Panc1 (cell line): ENCODE measurements around the gene RALA. TPM values are rescaled to one million over a fixed set of nuclear protein-coding genes. Genes with fewer than 3 reads are reported as not detected.
"Not testable (repeated sequence)": the region's sequence is repeated elsewhere in the genome, so short reads cannot be mapped to it uniquely, and the experiment has no call there.

Experiments
- ATAC-seq: fragments of 200-7000 bp; cut with Tn5 transposase; 2 replicates; pipeline ENCODE4 v1.9.1; 2020; ENCODE audit warnings: mild to moderate bottlenecking, moderate library complexity
- BruUV-seq: library from RNA; stranded (reverse); fragments of 400-500 nt; replicated peaks from 2 replicates; lab custom pipeline; 2021; lab: Mats Ljungman, UMichigan
- CTCF ChIA-PET: fragments of 300-600 bp; sonication (Branson Sonifier 250); formaldehyde crosslinking; loops from one replicate; lab custom pipeline; 2022; ENCODE audit warnings: antibody characterized with exemption; lab: Charles Lee
- POLR2A ChIA-PET: fragments of 300-600 bp; sonication (Branson Sonifier 250); formaldehyde crosslinking; loops from one replicate; lab custom pipeline; 2022; ENCODE audit warnings: antibody characterized with exemption; lab: Charles Lee
- DNase-seq: peaks from one replicate; pipeline ENCODE4 v3.0.0-alpha.2; 2010; ENCODE audit warnings: low read depth, low spot score
- H3K27ac ChIP-seq: 2 replicates; pipeline ENCODE4 v1.5.1; 2011; ENCODE audit warnings: mild to moderate bottlenecking, low read length, inconsistent platforms
- H3K27me3 ChIP-seq: fragments of 200-500 bp; sonication (Bioruptor generic); 2 replicates; pipeline ENCODE4 v1.6.0; 2014; ENCODE audit warnings: low read length, inconsistent platforms; ENCODE audit not compliant: control insufficient read depth, insufficient read depth
- H3K36me3 ChIP-seq: fragments of 200-500 bp; sonication (Bioruptor generic); 2 replicates; pipeline ENCODE4 v1.5.1; 2014; ENCODE audit warnings: inconsistent platforms, mild to moderate bottlenecking, low read length, moderate library complexity; ENCODE audit not compliant: control insufficient read depth, insufficient read depth
- H3K4me1 ChIP-seq: 2 replicates; pipeline ENCODE4 v1.5.1; 2011; ENCODE audit warnings: inconsistent platforms, mild to moderate bottlenecking, low read length, moderate library complexity; ENCODE audit not compliant: control insufficient read depth, insufficient read depth
- H3K4me3 ChIP-seq, 2 experiments: 2 replicates each; pipeline ENCODE4 v1.5.1; 2011 to 2012; ENCODE audit warnings: low read depth in 2 of 2, low read length in 2 of 2, mild to moderate bottlenecking in 2 of 2, inconsistent platforms in 1 of 2, moderate library complexity in 1 of 2
- H3K9me3 ChIP-seq: fragments of 200-500 bp; sonication (Bioruptor generic); 2 replicates; pipeline ENCODE4 v1.5.1; 2014; ENCODE audit warnings: low read depth, mild to moderate bottlenecking, inconsistent platforms, low read length, moderate library complexity; ENCODE audit not compliant: control insufficient read depth, insufficient read depth
- POLR2AphosphoS5 ChIP-seq: IDR thresholded peaks from 2 replicates; pipeline ENCODE4 v1.6.1; 2012; ENCODE audit warnings: mild to moderate bottlenecking, low read depth, low read length, moderate library complexity
- SIN3A ChIP-seq: IDR thresholded peaks from 2 replicates; pipeline ENCODE4 v1.6.1; 2012; ENCODE audit warnings: low read depth, mild to moderate bottlenecking, low read length, moderate library complexity, borderline replicate concordance; ENCODE audit not compliant: insufficient read depth
- TCF7L2 ChIP-seq: IDR thresholded peaks from 2 replicates; pipeline ENCODE4 v1.6.1; 2011; ENCODE audit warnings: mild to moderate bottlenecking, low read depth, low read length, inconsistent platforms
- in situ Hi-C: cut with HindIII; loops from 2 replicates; pipeline ENCODE4 v1.10.0; 2016; ENCODE audit warnings: low sequenced_read_pairs, low pct_unique_long_range_greater_than_20kb
- intact Hi-C: fragments of 100-400 bp; cut with micrococcal nuclease; formaldehyde crosslinking; loops from one replicate; pipeline ENCODE4 v1.10.0; 2022; ENCODE audit not compliant: unreplicated experiment
- total RNA-seq: library from RNA; stranded (reverse); gene quantifications from one replicate; pipeline ENCODE4 v1.2.1, GENCODE V29; 2021; ENCODE audit not compliant: unreplicated experiment
- TF ChIP-seq, protein P1 (sequence below), 2 experiments: IDR thresholded peaks; 2 replicates each; pipeline ENCODE4 v1.6.1; 2011 to 2012; ENCODE audit warnings: low read depth in 2 of 2, control low read depth in 1 of 2, low read length in 1 of 2, mild to moderate bottlenecking in 1 of 2, moderate library complexity in 1 of 2; ENCODE audit not compliant: insufficient read depth in 1 of 2
- TF ChIP-seq, protein P2 (sequence below): fragments of 450-650 bp; IDR thresholded peaks from 2 replicates; pipeline ENCODE4 v1.5.1; 2017; ENCODE audit warnings: mild to moderate bottlenecking

RALA gene
- total RNA-seq, 1 experiment from 2014 or later = 34.3 TPM

DNA sequence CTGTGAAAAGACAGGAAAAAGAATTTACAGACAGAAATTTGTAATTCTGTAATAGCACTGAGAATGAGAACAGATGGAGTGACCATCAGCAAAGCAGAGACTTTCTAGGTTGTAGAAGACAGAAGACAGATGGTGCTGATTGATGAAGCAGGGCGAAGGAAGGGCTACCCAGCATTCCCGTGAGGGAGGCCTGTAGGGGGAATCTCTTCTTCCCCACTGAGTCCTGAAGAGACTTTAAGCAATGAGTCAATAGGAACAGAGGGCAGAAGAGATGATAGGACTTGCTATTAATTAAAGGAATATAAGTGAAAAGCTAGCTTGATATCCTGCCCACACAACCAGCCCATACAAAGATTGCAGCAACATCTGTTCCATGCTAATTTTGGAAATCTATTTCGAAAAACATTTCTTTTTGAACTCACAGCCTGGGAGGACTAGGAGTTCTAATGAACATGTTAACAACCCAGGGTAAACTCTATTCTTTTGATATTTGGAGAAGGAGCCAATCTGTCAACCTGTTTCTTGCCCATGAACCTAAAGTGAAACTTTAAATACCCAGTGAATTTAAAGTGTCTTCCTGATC is 44.1 kb downstream of the RALA start:
- Histone ChIP-seq H3K27ac (no peak overlapping the region), H3K36me3 (no peaks in the 10 kb centered on the region), H3K4me1 (no peaks in the 10 kb centered on the region), H3K4me3 (no peak overlapping the region), H3K9me3 (no peaks in the 10 kb centered on the region), H3K27me3 (no peaks in the 10 kb centered on the region)
- TF ChIP-seq SIN3A (no peak), POLR2AphosphoS5 (no peak), TCF7L2 (no peak)
- TF ChIP-seq, protein P1, sequence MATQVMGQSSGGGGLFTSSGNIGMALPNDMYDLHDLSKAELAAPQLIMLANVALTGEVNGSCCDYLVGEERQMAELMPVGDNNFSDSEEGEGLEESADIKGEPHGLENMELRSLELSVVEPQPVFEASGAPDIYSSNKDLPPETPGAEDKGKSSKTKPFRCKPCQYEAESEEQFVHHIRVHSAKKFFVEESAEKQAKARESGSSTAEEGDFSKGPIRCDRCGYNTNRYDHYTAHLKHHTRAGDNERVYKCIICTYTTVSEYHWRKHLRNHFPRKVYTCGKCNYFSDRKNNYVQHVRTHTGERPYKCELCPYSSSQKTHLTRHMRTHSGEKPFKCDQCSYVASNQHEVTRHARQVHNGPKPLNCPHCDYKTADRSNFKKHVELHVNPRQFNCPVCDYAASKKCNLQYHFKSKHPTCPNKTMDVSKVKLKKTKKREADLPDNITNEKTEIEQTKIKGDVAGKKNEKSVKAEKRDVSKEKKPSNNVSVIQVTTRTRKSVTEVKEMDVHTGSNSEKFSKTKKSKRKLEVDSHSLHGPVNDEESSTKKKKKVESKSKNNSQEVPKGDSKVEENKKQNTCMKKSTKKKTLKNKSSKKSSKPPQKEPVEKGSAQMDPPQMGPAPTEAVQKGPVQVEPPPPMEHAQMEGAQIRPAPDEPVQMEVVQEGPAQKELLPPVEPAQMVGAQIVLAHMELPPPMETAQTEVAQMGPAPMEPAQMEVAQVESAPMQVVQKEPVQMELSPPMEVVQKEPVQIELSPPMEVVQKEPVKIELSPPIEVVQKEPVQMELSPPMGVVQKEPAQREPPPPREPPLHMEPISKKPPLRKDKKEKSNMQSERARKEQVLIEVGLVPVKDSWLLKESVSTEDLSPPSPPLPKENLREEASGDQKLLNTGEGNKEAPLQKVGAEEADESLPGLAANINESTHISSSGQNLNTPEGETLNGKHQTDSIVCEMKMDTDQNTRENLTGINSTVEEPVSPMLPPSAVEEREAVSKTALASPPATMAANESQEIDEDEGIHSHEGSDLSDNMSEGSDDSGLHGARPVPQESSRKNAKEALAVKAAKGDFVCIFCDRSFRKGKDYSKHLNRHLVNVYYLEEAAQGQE (IDR thresholded peaks at IDR 0.05; ENCODE audit: insufficient read depth in 1 of 2, low read depth in 2 of 2, low read length in 1 of 2) = no peak
- TF ChIP-seq, protein P2, sequence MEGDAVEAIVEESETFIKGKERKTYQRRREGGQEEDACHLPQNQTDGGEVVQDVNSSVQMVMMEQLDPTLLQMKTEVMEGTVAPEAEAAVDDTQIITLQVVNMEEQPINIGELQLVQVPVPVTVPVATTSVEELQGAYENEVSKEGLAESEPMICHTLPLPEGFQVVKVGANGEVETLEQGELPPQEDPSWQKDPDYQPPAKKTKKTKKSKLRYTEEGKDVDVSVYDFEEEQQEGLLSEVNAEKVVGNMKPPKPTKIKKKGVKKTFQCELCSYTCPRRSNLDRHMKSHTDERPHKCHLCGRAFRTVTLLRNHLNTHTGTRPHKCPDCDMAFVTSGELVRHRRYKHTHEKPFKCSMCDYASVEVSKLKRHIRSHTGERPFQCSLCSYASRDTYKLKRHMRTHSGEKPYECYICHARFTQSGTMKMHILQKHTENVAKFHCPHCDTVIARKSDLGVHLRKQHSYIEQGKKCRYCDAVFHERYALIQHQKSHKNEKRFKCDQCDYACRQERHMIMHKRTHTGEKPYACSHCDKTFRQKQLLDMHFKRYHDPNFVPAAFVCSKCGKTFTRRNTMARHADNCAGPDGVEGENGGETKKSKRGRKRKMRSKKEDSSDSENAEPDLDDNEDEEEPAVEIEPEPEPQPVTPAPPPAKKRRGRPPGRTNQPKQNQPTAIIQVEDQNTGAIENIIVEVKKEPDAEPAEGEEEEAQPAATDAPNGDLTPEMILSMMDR = no peak
- ChIA-PET POLR2A (no interaction called here), CTCF (no interaction called here)
- in situ Hi-C loops (no loop called here), intact Hi-C loops (no loop called here)
- no peak for ATAC-seq
- BruUV-seq = no TSS peak
- no peak for DNase-seq

DNA sequence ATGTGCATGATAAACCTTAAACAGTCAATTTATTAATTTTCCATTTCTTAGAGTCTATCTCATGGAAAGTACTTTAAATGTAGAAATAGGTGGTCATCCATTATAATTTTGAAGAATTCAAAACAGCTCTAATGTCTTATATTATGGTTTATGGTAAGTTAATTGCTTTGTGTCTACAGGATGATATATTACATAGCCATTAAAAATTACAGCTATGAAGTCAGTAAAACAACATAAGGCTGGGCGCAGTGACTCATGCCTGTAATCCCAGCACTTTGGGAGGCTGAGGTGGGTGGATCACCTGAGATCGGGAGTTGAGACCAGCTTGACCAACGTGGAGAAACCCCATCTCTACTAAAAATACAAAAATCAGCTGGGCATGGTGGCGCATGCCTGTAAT is 44.9 kb downstream of the RALA start:
- H3K27me3 ChIP-seq, H3K4me1 ChIP-seq, intact Hi-C loops, DNase-seq, ATAC-seq, H3K9me3 ChIP-seq, CTCF ChIA-PET, H3K27ac ChIP-seq, POLR2A ChIA-PET, H3K4me3 ChIP-seq, BruUV-seq, H3K36me3 ChIP-seq, in situ Hi-C loops: not testable (repeated sequence)

DNA sequence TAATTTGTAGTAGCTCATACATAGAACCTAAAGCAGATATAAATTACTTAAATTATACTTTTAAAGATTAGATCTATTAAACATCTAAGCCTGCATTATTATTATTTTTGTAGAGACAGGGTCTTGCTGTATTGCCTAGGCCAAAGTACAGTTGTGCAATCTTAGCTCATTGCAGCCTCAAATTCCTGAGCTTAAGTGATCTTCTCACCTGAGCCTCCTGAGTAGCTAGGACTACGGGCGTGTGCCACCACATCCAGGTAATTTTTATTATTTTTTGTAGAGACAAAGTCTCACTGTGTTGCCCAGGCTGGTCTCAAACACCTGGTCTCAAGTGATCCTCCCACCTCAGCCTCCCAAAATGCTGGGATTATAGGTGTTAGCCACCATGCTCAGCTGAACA is 46.7 kb downstream of the RALA start:
- DNase-seq (no peak), ATAC-seq (no peak)
- POLR2A ChIA-PET = interaction anchor here (0.6 kb wide), 1 partner anchor 67 kb away, joined by 3 read pairs; no protein-coding TSS in a partner anchor
- no peaks in the 10 kb centered on the region for H3K36me3 ChIP-seq
- H3K27me3 ChIP-seq = no peaks in the 10 kb centered on the region
- TF ChIP-seq, protein P1 (IDR thresholded peaks at IDR 0.05; ENCODE audit: insufficient read depth in 1 of 2, low read depth in 2 of 2, low read length in 1 of 2) = no peak
- TF ChIP-seq POLR2AphosphoS5 (no peak), SIN3A (no peak), TCF7L2 (no peak)
- TF ChIP-seq, protein P2 = no peak
- no peaks in the 10 kb centered on the region for H3K9me3 ChIP-seq
- in situ Hi-C loops (no loop called here), intact Hi-C loops (no loop called here)
- CTCF ChIA-PET = no interaction called here
- no peak overlapping the region for H3K27ac ChIP-seq
- BruUV-seq = no TSS peak
- no peak overlapping the region for H3K4me3 ChIP-seq
- H3K4me1 ChIP-seq = no peaks in the 10 kb centered on the region
